Measurements from ENCODE around the gene TF.

TF gene

DNA sequence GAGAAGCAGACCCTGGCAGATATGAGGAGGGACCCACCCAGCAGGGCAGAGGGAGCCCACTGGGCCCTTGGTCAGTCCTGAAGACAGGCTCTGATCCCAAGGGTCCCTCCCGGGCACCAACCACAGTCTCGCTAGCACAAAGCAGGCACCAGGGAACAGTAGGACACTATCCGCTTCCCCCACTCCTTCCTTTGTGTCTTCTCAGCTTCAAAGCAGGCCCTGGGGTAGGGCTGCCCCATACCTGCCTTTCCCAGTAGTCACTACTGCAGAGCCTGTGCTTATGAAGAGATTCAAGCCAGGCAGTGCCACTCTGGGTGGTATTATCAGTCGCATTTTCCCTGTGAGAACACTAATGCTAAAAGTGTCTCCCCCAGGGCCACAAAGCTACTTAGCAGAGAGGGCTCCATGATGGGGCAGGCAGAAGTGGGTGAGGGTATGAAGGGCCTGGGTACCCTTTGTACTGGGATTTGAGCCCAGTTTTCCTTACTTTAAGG, 92.2 kb downstream of the TF start:
- ATAC-seq = no peak

DNA sequence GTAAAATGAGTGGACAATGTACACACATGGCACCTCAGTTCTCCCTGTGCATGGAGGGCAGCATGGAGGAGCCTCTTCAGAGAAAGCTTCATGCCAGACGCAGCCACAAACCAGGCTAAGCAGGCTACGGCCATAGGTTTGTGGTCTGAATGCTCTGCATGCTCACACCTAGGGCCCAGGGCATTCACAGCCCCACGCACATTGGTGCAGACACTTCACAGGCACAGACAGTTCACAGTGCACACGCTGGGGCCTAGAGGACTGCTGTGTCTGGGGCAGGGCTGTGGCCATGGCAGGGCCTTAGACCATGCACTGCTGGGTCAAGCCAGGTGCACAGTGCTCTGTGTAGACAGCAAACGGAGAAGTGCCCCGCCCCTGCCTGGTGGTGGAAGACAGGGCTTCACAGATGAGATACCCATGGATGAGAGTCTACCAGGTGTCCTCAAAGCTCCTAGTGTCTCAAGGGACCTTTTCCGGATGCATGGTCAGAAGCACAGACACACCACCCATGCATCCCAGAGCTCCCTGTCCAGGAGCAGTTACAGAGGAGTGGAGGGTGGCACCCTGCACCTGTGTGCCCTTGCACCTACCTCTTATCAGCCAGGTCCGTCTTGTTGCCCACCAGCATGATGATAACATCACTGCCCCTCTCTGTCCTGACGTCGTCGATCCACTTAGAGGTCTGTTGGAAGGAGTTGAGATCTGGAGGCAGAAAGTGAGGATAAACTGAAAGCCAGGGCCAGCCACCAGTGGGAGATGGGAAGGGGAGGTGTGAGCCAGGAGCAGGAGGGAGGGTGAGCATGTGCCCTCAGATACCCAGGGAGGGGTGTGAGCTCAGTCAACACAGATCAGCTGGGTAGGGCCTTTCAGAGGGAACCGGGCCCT, 93.0 kb downstream of the TF start:
- ATAC-seq = no peak

DNA sequence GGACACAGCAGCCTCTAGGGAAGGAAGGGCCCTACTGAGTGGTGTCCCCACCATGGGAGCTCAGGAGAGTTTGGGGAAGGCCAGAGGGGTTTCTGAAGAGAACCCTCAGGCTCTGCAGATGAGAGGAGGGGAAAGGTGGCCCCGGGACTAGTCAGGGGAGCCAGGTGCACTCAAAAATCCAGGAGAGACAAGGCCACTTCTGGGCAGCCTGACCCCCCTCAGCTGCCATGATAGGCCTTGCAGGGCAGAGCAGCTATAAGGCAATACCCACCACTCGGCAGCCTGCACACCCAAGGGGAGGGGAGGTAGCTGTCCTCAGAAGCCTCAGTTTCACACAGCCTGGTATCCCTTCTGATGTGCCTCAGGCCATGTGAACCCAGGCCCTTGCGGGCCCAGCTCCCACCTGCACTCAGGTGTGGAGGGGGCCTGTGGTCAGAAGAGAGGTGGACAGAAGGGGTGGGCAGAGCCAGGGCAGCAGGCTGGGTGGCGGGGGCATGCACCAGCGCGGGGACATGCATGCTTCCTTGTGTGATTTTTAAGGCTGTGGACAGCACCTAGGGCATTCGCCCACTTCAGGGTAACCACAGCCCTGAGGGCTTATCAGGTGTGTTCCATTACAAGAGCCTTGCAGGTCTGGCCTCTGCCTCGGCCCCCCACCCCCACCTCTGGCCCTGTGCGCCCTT, 94.0 kb downstream of the TF start:
- no peak for ATAC-seq

DNA sequence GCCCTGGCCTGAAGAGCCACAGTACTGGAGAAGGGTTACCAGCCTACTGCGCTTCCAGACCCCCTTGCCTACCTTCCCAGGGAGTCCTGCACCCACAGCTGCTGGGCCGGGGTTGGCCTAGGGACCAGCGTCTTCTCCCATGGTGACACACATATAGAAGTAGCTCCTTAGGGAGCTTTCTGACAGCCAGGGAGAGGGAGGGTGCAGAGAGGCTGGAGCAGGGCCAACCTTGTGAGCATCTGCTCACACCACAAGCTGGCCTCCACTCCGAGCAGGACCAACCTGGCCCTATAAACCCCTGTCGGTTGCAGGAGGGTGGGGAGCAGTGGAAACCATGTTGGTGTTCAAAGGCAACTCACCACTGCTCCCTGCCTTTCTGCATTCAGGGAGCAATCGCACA, 94.6 kb downstream of the TF start:
- ATAC-seq = no peak

DNA sequence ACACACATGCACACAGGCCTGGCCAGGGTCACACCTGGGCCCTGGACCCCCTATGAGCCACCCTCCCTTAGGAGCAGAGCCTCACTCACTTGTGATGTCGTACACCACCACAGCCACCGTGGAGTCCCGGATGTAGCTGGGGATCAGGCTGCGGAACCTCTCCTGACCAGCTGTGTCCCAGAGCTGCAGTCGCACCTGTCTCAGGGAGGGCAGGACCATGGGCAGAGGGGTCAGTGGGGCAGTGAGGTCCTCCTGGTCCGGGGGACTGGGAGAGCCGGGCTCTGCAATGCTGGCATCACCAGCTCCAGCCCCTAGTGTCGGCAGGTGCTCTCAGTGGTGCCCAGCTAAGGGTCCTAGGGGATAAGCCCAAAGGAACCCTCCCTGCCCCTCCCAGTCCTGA, 95.0 kb downstream of the TF start:
- ATAC-seq = no peak

DNA sequence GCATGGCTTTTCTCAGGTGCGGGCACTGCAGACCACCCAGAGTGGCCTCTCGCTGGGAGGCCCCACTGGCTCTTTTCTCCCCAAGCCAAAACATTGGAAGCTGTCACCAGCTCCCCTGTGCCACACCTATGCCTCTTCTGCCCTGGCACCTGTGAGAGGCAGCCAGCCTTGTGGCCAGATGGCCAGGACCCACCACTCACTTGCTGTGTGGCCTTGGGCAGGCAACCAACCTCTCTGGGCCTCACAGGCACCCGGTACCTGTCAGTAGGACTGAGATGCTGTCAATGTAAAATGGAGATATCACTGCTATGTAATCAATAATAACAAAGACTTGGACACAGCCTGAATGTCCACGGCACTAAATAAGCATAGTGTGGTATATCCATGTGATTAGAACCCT, 96.0 kb downstream of the TF start:
- no peak for ATAC-seq

DNA sequence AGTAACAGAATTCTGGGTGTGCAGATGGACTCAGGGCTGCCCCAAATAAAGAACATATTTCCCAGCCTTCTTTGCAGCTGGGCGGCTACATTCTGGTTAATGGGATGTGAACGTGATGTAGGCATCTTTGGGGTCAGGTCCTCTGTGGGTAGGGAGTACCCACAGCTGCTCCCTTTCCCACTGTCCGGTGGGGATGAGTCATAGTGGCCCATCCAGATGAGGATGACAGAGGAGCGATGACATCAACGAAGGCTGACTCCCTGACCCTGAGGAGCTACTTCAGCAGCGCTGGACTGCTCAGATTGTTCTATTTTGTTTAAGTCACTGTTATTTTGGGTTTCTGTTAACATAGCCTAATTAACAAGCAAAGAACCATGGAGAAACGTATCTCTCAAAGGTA, 97.4 kb downstream of the TF start:
- no peak for ATAC-seq

DNA sequence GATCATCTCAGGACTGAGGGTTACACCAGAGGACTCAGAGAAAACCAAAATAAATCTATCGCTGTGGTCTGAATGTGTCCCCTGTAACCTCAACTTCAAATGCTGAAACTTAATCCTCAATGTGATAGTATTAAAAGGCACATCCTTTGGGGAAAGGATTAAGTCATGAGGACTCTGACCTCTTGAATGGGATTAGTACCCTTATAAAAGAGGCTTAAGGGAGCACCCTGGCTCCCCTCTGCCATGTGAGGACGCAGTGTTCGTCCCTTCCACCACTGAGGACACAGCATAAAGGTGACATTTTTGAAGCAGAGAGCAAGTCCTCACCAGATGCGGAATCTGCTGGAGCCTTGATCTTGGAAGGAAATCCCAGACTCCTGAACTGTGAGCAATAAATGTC, 98.9 kb downstream of the TF start:
- no peak for ATAC-seq

Measured in activated CD4-positive, CD25-positive, alpha-beta regulatory T cell treated with anti-CD3 and anti-CD28 coated beads, Interleukin-2, amount 50 U/mL, for 24 hours (primary cell).